Epithelial cell of alveolus of lung (primary cell): ENCODE data around the gene TGDS. TPM values are rescaled to one million over a fixed set of nuclear protein-coding genes. Genes with fewer than 3 reads are reported as not detected.

Experiments
- total RNA-seq: library from RNA; depleted of rRNA; stranded (reverse); fragments of >200 nt; gene quantifications from 2 replicates; pipeline ENCODE4 v1.2.1, GENCODE V29; 2015

TGDS gene
- total RNA-seq, result 13.1 and 17.2 TPM in 2 replicates

GRCh38 chr13:94595950-94596574 is at the start of gene TGDS:
TSS of gene TGDS (minus strand) at chr13:94596152. CDS start at chr13:94596136, 16 bp downstream.

GRCh38 chr13:94601446-94602431 is 5.8 kb upstream of the TGDS start, which contains the start of gene GPR180:
TSS of gene GPR180 (plus strand) at chr13:94601857. CDS start at chr13:94601928, 71 bp downstream.

Other genes starting within 250 kb of the TGDS start
- gene DCT, start 116.5 kb downstream of the TGDS start, total RNA-seq, result 0.32 TPM in 1 of 2 replicates, not detected in the other
- gene GPR180, start 5.7 kb upstream of the TGDS start, total RNA-seq, result 8.9 and 9.2 TPM in 2 replicates
- not detected in 2 replicates for gene SOX21, start 116.4 kb upstream of the TGDS start, total RNA-seq